ENCODE measurements around the gene ERO1A. TPM values are rescaled to one million over a fixed set of nuclear protein-coding genes. Genes with fewer than 3 reads are reported as not detected.

The ERO1A gene
- total RNA-seq, 1 donor from 2014 or later = 38.7 TPM

GRCh38 chr14:52706286-52706685, 10.9 kb upstream of the ERO1A start:
- TF ChIP-seq, protein P1, sequence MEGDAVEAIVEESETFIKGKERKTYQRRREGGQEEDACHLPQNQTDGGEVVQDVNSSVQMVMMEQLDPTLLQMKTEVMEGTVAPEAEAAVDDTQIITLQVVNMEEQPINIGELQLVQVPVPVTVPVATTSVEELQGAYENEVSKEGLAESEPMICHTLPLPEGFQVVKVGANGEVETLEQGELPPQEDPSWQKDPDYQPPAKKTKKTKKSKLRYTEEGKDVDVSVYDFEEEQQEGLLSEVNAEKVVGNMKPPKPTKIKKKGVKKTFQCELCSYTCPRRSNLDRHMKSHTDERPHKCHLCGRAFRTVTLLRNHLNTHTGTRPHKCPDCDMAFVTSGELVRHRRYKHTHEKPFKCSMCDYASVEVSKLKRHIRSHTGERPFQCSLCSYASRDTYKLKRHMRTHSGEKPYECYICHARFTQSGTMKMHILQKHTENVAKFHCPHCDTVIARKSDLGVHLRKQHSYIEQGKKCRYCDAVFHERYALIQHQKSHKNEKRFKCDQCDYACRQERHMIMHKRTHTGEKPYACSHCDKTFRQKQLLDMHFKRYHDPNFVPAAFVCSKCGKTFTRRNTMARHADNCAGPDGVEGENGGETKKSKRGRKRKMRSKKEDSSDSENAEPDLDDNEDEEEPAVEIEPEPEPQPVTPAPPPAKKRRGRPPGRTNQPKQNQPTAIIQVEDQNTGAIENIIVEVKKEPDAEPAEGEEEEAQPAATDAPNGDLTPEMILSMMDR (conservative IDR thresholded peaks at IDR 0.05) = no peak
- peaks cover 13% of the 10 kb centered on the region for H3K36me3 Mint-ChIP-seq (ENCODE audit: low read depth)
- no peak for DNase-seq (ENCODE audit: low read depth, low spot score)
- H3K4me3 Mint-ChIP-seq = peak overlapping the region; percentile 99
- peaks cover 31% of the 10 kb centered on the region for H3K4me1 Mint-ChIP-seq
- H3K27me3 Mint-ChIP-seq (ENCODE audit: low read depth) = peaks cover 8% of the 10 kb centered on the region
- no peaks in the 10 kb centered on the region for H3K9me3 Mint-ChIP-seq
- peak overlapping the region; percentile 98 for H3K27ac Mint-ChIP-seq (ENCODE audit: unreplicated experiment)

GRCh38 chr14:52703664-52704063, 8.3 kb upstream of the ERO1A start:
- TF ChIP-seq, protein P1 (conservative IDR thresholded peaks at IDR 0.05) = no peak
- DNase-seq (ENCODE audit: low read depth, low spot score) = no peak
- H3K4me1 Mint-ChIP-seq = peaks cover 24% of the 10 kb centered on the region
- peaks cover 6% of the 10 kb centered on the region for H3K36me3 Mint-ChIP-seq (ENCODE audit: low read depth)
- no peak overlapping the region for H3K27ac Mint-ChIP-seq (ENCODE audit: unreplicated experiment)
- peak overlapping the region; percentile 28 for H3K4me3 Mint-ChIP-seq
- H3K27me3 Mint-ChIP-seq (ENCODE audit: low read depth) = peaks cover 8% of the 10 kb centered on the region
- H3K9me3 Mint-ChIP-seq = no peaks in the 10 kb centered on the region

GRCh38 chr14:52703225-52703624, 7.9 kb upstream of the ERO1A start:
- peaks cover 19% of the 10 kb centered on the region for H3K4me1 Mint-ChIP-seq
- no peak overlapping the region for H3K27ac Mint-ChIP-seq (ENCODE audit: unreplicated experiment)
- DNase-seq (ENCODE audit: low read depth, low spot score) = no peak
- H3K36me3 Mint-ChIP-seq (ENCODE audit: low read depth) = peaks cover 6% of the 10 kb centered on the region
- H3K27me3 Mint-ChIP-seq (ENCODE audit: low read depth) = peaks cover 8% of the 10 kb centered on the region
- TF ChIP-seq, protein P1 (conservative IDR thresholded peaks at IDR 0.05) = no peak
- H3K4me3 Mint-ChIP-seq = no peak overlapping the region
- no peaks in the 10 kb centered on the region for H3K9me3 Mint-ChIP-seq

- Mint-ChIP-seq H3K27me3 (ENCODE audit: low read depth) (peaks cover 8% of the 10 kb centered on the region), H3K27ac (ENCODE audit: unreplicated experiment) (no peak overlapping the region), H3K36me3 (ENCODE audit: low read depth) (no peaks in the 10 kb centered on the region), H3K4me1 (peaks cover under 1% of the 10 kb centered on the region), H3K9me3 (no peaks in the 10 kb centered on the region), H3K4me3 (no peak overlapping the region)
- TF ChIP-seq, protein P1 (conservative IDR thresholded peaks at IDR 0.05) = no peak
- no peak for DNase-seq (ENCODE audit: low read depth, low spot score)
These were observed 5.9 kb upstream of the ERO1A start for GRCh38 chr14:52701223-52701622.

- H3K27me3 Mint-ChIP-seq (ENCODE audit: low read depth) = peaks cover 8% of the 10 kb centered on the region
- peaks cover 3% of the 10 kb centered on the region for H3K4me1 Mint-ChIP-seq
- no peaks in the 10 kb centered on the region for H3K36me3 Mint-ChIP-seq (ENCODE audit: low read depth)
- no peaks in the 10 kb centered on the region for H3K9me3 Mint-ChIP-seq
- no peak for DNase-seq (ENCODE audit: low read depth, low spot score)
- H3K4me3 Mint-ChIP-seq = no peak overlapping the region
- no peak overlapping the region for H3K27ac Mint-ChIP-seq (ENCODE audit: unreplicated experiment)
- TF ChIP-seq, protein P1 (conservative IDR thresholded peaks at IDR 0.05) = no peak
These were observed 5.4 kb upstream of the ERO1A start for GRCh38 chr14:52700701-52701172.
